ENCODE measurements around the gene SLC12A8. TPM values are rescaled to one million over a fixed set of nuclear protein-coding genes. Genes with fewer than 3 reads are reported as not detected.

SLC12A8 gene
- total RNA-seq, 1 experiment from 2014 or later: 13.0 TPM

- no peak overlapping the region for H3K27ac Mint-ChIP-seq (ENCODE audit: low read depth, unreplicated experiment)
- TF ChIP-seq CTCF (IDR thresholded peaks at IDR 0.05; ENCODE audit: unreplicated experiment): no peak
- H3K36me3 Mint-ChIP-seq (ENCODE audit: insufficient read depth, unreplicated experiment): peaks cover 7% of the 10 kb centered on the region
- H3K27me3 Mint-ChIP-seq (ENCODE audit: insufficient read depth, unreplicated experiment): no peaks in the 10 kb centered on the region
- ChIA-PET POLR2A (interaction anchor here (0.6 kb wide), 1 partner anchor 12 kb away, joined by 3 read pairs; no protein-coding TSS in a partner anchor), CTCF (no interaction called here)
- no peak for DNase-seq (ENCODE audit: unreplicated experiment)
- intact Hi-C loops (cut with micrococcal nuclease): no loop called here
- H3K9me3 Mint-ChIP-seq (ENCODE audit: unreplicated experiment): no peaks in the 10 kb centered on the region
- H3K4me3 Mint-ChIP-seq (ENCODE audit: unreplicated experiment): no peak overlapping the region
- H3K4me1 Mint-ChIP-seq (ENCODE audit: insufficient read depth, unreplicated experiment): no peaks in the 10 kb centered on the region
- no TSS peak for BruUV-seq (replicated peaks)
Measured at GRCh38 chr3:125246237-125246636, 33.7 kb upstream of the SLC12A8 start.

GRCh38 chr3:125245521-125245920 lies 33.0 kb upstream of the SLC12A8 start:
- ChIA-PET CTCF (interaction anchor here (0.9 kb wide), 1 partner anchor 13 kb away, joined by 3 read pairs; no protein-coding TSS in a partner anchor), POLR2A (no interaction called here)
- TF ChIP-seq CTCF (IDR thresholded peaks at IDR 0.05; ENCODE audit: unreplicated experiment): no peak
- no TSS peak for BruUV-seq (replicated peaks)
- H3K27ac Mint-ChIP-seq (ENCODE audit: low read depth, unreplicated experiment): no peak overlapping the region
- H3K4me1 Mint-ChIP-seq (ENCODE audit: insufficient read depth, unreplicated experiment): peaks cover 6% of the 10 kb centered on the region
- intact Hi-C loops (cut with micrococcal nuclease): no loop called here
- H3K9me3 Mint-ChIP-seq (ENCODE audit: unreplicated experiment): no peaks in the 10 kb centered on the region
- no peak for DNase-seq (ENCODE audit: unreplicated experiment)
- peaks cover 7% of the 10 kb centered on the region for H3K36me3 Mint-ChIP-seq (ENCODE audit: insufficient read depth, unreplicated experiment)
- H3K4me3 Mint-ChIP-seq (ENCODE audit: unreplicated experiment): no peak overlapping the region
- no peaks in the 10 kb centered on the region for H3K27me3 Mint-ChIP-seq (ENCODE audit: insufficient read depth, unreplicated experiment)

GRCh38 chr3:125240496-125240895 lies 27.9 kb upstream of the SLC12A8 start:
- Mint-ChIP-seq H3K27ac (ENCODE audit: low read depth, unreplicated experiment) (no peak overlapping the region), H3K4me1 (ENCODE audit: insufficient read depth, unreplicated experiment) (peaks cover 12% of the 10 kb centered on the region), H3K36me3 (ENCODE audit: insufficient read depth, unreplicated experiment) (peaks cover 4% of the 10 kb centered on the region), H3K9me3 (ENCODE audit: unreplicated experiment) (peaks cover 7% of the 10 kb centered on the region), H3K27me3 (ENCODE audit: insufficient read depth, unreplicated experiment) (no peaks in the 10 kb centered on the region), H3K4me3 (ENCODE audit: unreplicated experiment) (no peak overlapping the region)
- ChIA-PET CTCF (interaction anchor here (2.4 kb wide), 1 partner anchor 8 kb away, joined by 10 read pairs; no protein-coding TSS in a partner anchor), POLR2A (interaction anchor here (1.0 kb wide), 1 partner anchor 136 kb away, joined by 3 read pairs; no protein-coding TSS in a partner anchor)
- TF ChIP-seq CTCF (IDR thresholded peaks at IDR 0.05; ENCODE audit: unreplicated experiment): no peak
- intact Hi-C loops (cut with micrococcal nuclease): no loop called here
- peak; percentile 27 for DNase-seq (ENCODE audit: unreplicated experiment)
- BruUV-seq (replicated peaks): no TSS peak

- Mint-ChIP-seq H3K4me3 (ENCODE audit: unreplicated experiment) (no peak overlapping the region), H3K4me1 (ENCODE audit: insufficient read depth, unreplicated experiment) (peaks cover 12% of the 10 kb centered on the region), H3K9me3 (ENCODE audit: unreplicated experiment) (peaks cover 7% of the 10 kb centered on the region), H3K27ac (ENCODE audit: low read depth, unreplicated experiment) (no peak overlapping the region), H3K27me3 (ENCODE audit: insufficient read depth, unreplicated experiment) (no peaks in the 10 kb centered on the region), H3K36me3 (ENCODE audit: insufficient read depth, unreplicated experiment) (peaks cover 4% of the 10 kb centered on the region)
- BruUV-seq (replicated peaks): no TSS peak
- DNase-seq (ENCODE audit: unreplicated experiment): no peak
- no peak for TF ChIP-seq CTCF (IDR thresholded peaks at IDR 0.05; ENCODE audit: unreplicated experiment)
- CTCF ChIA-PET: no interaction called here
- intact Hi-C loops (cut with micrococcal nuclease): no loop called here
- POLR2A ChIA-PET: no interaction called here
Measured at GRCh38 chr3:125239266-125239665, 26.7 kb upstream of the SLC12A8 start.
